K562 (cell line): ENCODE measurements around the gene SIGLEC6. TPM values are rescaled to one million over a fixed set of nuclear protein-coding genes. Genes with fewer than 3 reads are reported as not detected.

Experiments used
- ADNP ChIP-seq: fragments of 200-800 bp; sonication (Bioruptor generic); IDR thresholded peaks from 2 replicates; pipeline ENCODE4 v1.6.1; 2016; ENCODE audit warnings: missing genetic modification characterization, missing compliant biosample characterization
- BCL6 ChIP-seq: fragments of 250-450 bp; sonication (Bioruptor Pico); IDR thresholded peaks from 2 replicates; pipeline ENCODE4 v1.4.0; 2020
- BRF2 ChIP-seq: IDR thresholded peaks from 3 replicates; pipeline ENCODE4 v1.6.1; 2011; ENCODE audit warnings: borderline replicate concordance, mild to moderate bottlenecking; ENCODE audit not compliant: insufficient read length, insufficient read depth
- CCNT2 ChIP-seq: IDR thresholded peaks from 2 replicates; pipeline ENCODE4 v1.6.1; 2011; ENCODE audit warnings: borderline replicate concordance, low read depth, mild to moderate bottlenecking, moderate library complexity, mixed read lengths, low read length; ENCODE audit not compliant: insufficient read length; ENCODE audit errors: extremely low read depth
- CHD4 ChIP-seq: fragments of 200-600 bp; sonication (generic); IDR thresholded peaks from 3 replicates; pipeline ENCODE4 v1.6.1; 2012; ENCODE audit warnings: low read depth, mild to moderate bottlenecking, mixed read lengths, low read length, inconsistent platforms; ENCODE audit not compliant: insufficient read depth, insufficient replicate concordance, poor library complexity, severe bottlenecking
- ETS1 ChIP-seq: conservative IDR thresholded peaks from 2 replicates; pipeline ENCODE4 v1.6.1; 2011; ENCODE audit warnings: low read depth, mild to moderate bottlenecking, low read length; ENCODE audit not compliant: control insufficient read depth
- EZH2 ChIP-seq: IDR thresholded peaks from 2 replicates; pipeline ENCODE4 v1.6.1; 2012; ENCODE audit warnings: low read depth, mild to moderate bottlenecking, inconsistent platforms, low read length, borderline replicate concordance
- ILF3 ChIP-seq: fragments of 450-650 bp; IDR thresholded peaks from 2 replicates; pipeline ENCODE4 v1.6.1; 2018; ENCODE audit warnings: antibody characterized with exemption, mild to moderate bottlenecking, moderate library complexity, borderline replicate concordance
- KDM5B ChIP-seq: fragments of 200-600 bp; sonication (generic); IDR thresholded peaks from 2 replicates; pipeline ENCODE4 v1.6.1; 2012; ENCODE audit warnings: low read depth, mild to moderate bottlenecking, moderate library complexity, low read length, control low read depth, inconsistent platforms; ENCODE audit not compliant: insufficient replicate concordance
- NELFE ChIP-seq: IDR thresholded peaks from 2 replicates; pipeline ENCODE4 v1.6.1; 2011; ENCODE audit warnings: mild to moderate bottlenecking; ENCODE audit not compliant: insufficient read depth, insufficient read length
- PATZ1 ChIP-seq: fragments of 250-450 bp; sonication (Bioruptor Pico); IDR thresholded peaks from 2 replicates; pipeline ENCODE4 v1.5.0; 2020; ENCODE audit warnings: mild to moderate bottlenecking, borderline replicate concordance
- RBBP5 ChIP-seq: fragments of 200-600 bp; sonication (generic); IDR thresholded peaks from 2 replicates; pipeline ENCODE4 v1.6.1; 2012; ENCODE audit warnings: borderline replicate concordance, mild to moderate bottlenecking, low read length, control low read depth, inconsistent platforms; ENCODE audit not compliant: insufficient read depth, poor library complexity, severe bottlenecking
- SMARCA4 ChIP-seq: fragments of 450-650 bp; IDR thresholded peaks from 2 replicates; pipeline ENCODE4 v1.6.1; 2016
- SMARCA5 ChIP-seq: fragments of 450-650 bp; IDR thresholded peaks from 2 replicates; pipeline ENCODE4 v1.6.1; 2016
- SMC3 ChIP-seq: conservative IDR thresholded peaks from 2 replicates; pipeline ENCODE4 v1.6.1; 2011; ENCODE audit warnings: low read depth, low read length, improper control_type of control experiment; ENCODE audit not compliant: insufficient read depth
- SRF ChIP-seq, 2 experiments: fragments of 250-450, 450-650 bp in 1 of 2; sonication (Bioruptor Pico) in 1 of 2; sonication (generic) in 1 of 2; formaldehyde crosslinking; IDR thresholded peaks; 2 replicates each; pipeline versions ENCODE4 v1.5.0 to v1.5.1; 2020 to 2022; ENCODE audit warnings: mild to moderate bottlenecking in 1 of 2, missing genetic modification reagents in 1 of 2
- TAF1 ChIP-seq: IDR thresholded peaks from 2 replicates; pipeline ENCODE4 v1.6.1; 2011; ENCODE audit warnings: mild to moderate bottlenecking, low read length, moderate library complexity; ENCODE audit not compliant: insufficient read depth, control insufficient read depth, severe bottlenecking; ENCODE audit errors: extremely low read depth
- XRCC5 ChIP-seq: fragments of 200-400 bp; formaldehyde crosslinking; IDR thresholded peaks from 2 replicates; pipeline ENCODE4 v1.6.1; 2017; ENCODE audit warnings: low read depth, mild to moderate bottlenecking, low read length
- ZNF280A ChIP-seq: fragments of 450-650 bp; IDR thresholded peaks from 2 replicates; pipeline ENCODE4 v1.6.1; 2018; ENCODE audit warnings: mild to moderate bottlenecking, low read depth; ENCODE audit not compliant: partially characterized antibody
- ZNF780A ChIP-seq: fragments of 250-450 bp; sonication (Bioruptor Pico); IDR thresholded peaks from 2 replicates; pipeline ENCODE4 v1.5.0; 2021; ENCODE audit warnings: mild to moderate bottlenecking
- polyA plus RNA-seq, 8 experiments: library from polyadenylated mRNA; depleted of rRNA in 4 of 8; stranded (reverse) in 5 of 8; unstranded in 3 of 8; fragments of >200 nt; fragmentation: Nextera tagmentation in 2 of 8; fragmentation: Illumina TruSeq in 1 of 8; extraction: Ambion mirVana in 2 of 8; extraction: Trizol in 1 of 8; gene quantifications; 2 replicates each; pipeline versions ENCODE4 v1.2.1 to v1.2.3, GENCODE V29; 2011 to 2014; ENCODE audit warnings: inconsistent platforms in 1 of 8, missing spikeins in 1 of 8
- total RNA-seq, 7 experiments: library from RNA; depleted of rRNA in 6 of 7; stranded (reverse); fragments of >200 nt in 6 of 7; fragmentation: Illumina TruSeq in 2 of 7; extraction: Trizol in 2 of 7; gene quantifications; 2 replicates each; pipeline versions ENCODE4 v1.2.1 to v1.2.3, GENCODE V29; 2011 to 2021; ENCODE audit warnings: low replicate concordance in 1 of 7

SIGLEC6 gene
- total and polyA plus RNA-seq, 9 of the 15 experiments (the other 6 are each of a cell fraction or from before 2014, with no cell fraction given): 0.03 to 17.5 (median 0.71) TPM

GRCh38 chr19:51549533-51550324 is 18.3 kb upstream of the SIGLEC6 start (continued):
- TF ChIP-seq SMARCA4 (peak; percentile 20; the same call in 1 of the 2 replicates), SMARCA5 (no peak), PATZ1 (CRISPR knock-in tag) (no peak), SRF (CRISPR knock-in tag; IDR thresholded peaks at IDR 0.05) (no peak), ETS1 (no peak), ADNP (no peak), BRF2 (no peak), BCL6 (CRISPR knock-in tag) (no peak), RBBP5 (no peak), SMC3 (no peak), CCNT2 (no peak), TAF1 (peak; percentile 45), EZH2 (no peak), XRCC5 (0 out of 2 replicates have a peak, but pooled peaks have one; percentile 39), ZNF280A (no peak), NELFE (no peak), ILF3 (no peak), ZNF780A (CRISPR knock-in tag) (0 out of 2 replicates have a peak, but pooled peaks have one; percentile 61), CHD4 (no peak), KDM5B (peak; percentile 37)
